Measurements from ENCODE around the gene RNF126.

RNF126 gene

DNA sequence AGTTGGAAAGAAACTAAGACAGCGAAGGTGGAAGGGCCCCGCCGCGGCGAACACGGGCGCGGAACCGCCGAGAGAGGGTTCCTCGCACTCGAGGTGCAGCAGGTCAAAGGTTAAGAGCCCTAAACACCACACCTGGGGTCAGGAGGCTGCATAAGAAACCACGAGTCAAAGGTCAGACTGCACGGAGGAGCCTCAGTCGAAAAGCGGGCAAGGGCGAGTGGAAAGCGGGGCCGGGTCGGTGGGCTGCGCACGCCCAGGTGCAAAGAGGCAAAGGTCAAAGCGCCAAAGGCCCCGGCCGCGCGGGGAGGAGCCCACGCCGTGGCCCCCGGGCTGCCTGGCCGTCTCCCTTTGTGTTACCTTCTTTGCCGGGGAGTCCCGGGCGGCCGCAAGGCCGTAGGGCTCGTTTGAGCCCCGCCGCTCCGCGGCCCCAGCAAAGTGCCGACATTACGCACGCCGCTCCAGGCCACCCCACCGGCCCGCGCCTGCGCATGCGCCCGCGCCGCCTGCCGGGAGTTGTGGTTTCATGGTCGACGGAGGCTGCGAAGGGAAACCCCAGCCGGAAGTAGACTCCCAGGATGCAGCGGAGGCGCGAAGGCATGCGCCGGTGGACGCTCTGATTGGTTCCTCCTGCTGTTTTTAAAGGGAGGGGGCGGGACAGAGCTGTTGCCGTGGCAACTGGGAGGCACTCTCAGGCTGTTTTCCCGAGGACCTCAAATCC lies 29.8 kb downstream of the RNF126 start, which contains the start of gene POLRMT:
TSS of gene POLRMT (minus strand) at position 470 of the 718 bp plus-strand sequence. CDS start at position 445, 25 bp downstream.
- TF ChIP-seq TCF12 (IDR thresholded peaks at IDR 0.05; ENCODE audit: low read depth) (no peak; the same call in 1 of the 2 replicates), CREB1 (IDR thresholded peaks at IDR 0.05; ENCODE audit: low read depth) (0 out of 2 replicates have a peak, but pooled peaks have one; percentile 9), NFIC (IDR thresholded peaks at IDR 0.05) (no peak), FOXM1 (IDR thresholded peaks at IDR 0.05; ENCODE audit: borderline replicate concordance, low read depth) (peak; percentile 59), TAF1 (IDR thresholded peaks at IDR 0.05; ENCODE audit: low read depth) (peak; percentile 43; the same call in 1 of the 2 replicates), ZBTB7A (IDR thresholded peaks at IDR 0.05; ENCODE audit: low read depth) (peak; percentile 55; the same call in 1 of the 2 replicates), YY1 (IDR thresholded peaks at IDR 0.05; ENCODE audit: low read depth) (peak; percentile 65; the same call in 1 of the 2 replicates), EGR1 (IDR thresholded peaks at IDR 0.05) (no peak; the same call in 1 of the 2 replicates), TEAD4 (IDR thresholded peaks at IDR 0.05) (peak; percentile 58)
- TF ChIP-seq, protein P1, sequence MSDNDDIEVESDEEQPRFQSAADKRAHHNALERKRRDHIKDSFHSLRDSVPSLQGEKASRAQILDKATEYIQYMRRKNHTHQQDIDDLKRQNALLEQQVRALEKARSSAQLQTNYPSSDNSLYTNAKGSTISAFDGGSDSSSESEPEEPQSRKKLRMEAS (IDR thresholded peaks at IDR 0.05): peak; percentile 92
- TF ChIP-seq, protein P2, sequence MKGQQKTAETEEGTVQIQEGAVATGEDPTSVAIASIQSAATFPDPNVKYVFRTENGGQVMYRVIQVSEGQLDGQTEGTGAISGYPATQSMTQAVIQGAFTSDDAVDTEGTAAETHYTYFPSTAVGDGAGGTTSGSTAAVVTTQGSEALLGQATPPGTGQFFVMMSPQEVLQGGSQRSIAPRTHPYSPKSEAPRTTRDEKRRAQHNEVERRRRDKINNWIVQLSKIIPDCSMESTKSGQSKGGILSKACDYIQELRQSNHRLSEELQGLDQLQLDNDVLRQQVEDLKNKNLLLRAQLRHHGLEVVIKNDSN (IDR thresholded peaks at IDR 0.05): no peak

DNA sequence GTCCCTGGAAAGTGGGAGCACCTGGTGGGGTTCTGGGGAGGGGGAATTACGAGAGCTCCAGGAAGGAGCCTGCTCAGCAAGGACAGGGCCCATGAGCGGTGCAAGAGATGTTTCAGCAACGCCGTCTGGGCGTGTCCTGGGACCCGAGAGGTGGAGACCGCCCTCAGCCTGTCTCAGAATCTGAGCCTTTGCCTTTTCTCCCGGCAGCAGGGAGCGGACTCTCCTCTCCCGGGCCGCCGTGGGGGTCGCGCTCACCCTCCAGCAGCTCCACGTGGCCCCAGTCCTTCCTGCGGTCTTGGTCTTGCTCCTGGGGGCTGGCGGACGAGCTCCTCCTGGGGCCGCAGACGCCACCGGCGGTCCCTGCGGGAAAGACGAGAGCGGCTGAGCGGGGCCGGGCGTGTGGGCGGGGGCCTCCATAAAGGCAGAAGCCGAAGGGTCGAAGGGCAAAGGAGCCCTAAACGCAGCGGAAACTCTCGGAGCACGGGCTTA lies 30.4 kb downstream of the RNF126 start:
- TF ChIP-seq CREB1 (IDR thresholded peaks at IDR 0.05; ENCODE audit: low read depth): no peak
- no peak; the same call in 1 of the 2 replicates for TF ChIP-seq TCF12 (IDR thresholded peaks at IDR 0.05; ENCODE audit: low read depth)
- no peak for TF ChIP-seq CEBPB (IDR thresholded peaks at IDR 0.05)
- TF ChIP-seq FOXM1 (IDR thresholded peaks at IDR 0.05; ENCODE audit: borderline replicate concordance, low read depth): no peak
- no peak for TF ChIP-seq ZBTB7A (IDR thresholded peaks at IDR 0.05; ENCODE audit: low read depth)
- TF ChIP-seq, protein P3, sequence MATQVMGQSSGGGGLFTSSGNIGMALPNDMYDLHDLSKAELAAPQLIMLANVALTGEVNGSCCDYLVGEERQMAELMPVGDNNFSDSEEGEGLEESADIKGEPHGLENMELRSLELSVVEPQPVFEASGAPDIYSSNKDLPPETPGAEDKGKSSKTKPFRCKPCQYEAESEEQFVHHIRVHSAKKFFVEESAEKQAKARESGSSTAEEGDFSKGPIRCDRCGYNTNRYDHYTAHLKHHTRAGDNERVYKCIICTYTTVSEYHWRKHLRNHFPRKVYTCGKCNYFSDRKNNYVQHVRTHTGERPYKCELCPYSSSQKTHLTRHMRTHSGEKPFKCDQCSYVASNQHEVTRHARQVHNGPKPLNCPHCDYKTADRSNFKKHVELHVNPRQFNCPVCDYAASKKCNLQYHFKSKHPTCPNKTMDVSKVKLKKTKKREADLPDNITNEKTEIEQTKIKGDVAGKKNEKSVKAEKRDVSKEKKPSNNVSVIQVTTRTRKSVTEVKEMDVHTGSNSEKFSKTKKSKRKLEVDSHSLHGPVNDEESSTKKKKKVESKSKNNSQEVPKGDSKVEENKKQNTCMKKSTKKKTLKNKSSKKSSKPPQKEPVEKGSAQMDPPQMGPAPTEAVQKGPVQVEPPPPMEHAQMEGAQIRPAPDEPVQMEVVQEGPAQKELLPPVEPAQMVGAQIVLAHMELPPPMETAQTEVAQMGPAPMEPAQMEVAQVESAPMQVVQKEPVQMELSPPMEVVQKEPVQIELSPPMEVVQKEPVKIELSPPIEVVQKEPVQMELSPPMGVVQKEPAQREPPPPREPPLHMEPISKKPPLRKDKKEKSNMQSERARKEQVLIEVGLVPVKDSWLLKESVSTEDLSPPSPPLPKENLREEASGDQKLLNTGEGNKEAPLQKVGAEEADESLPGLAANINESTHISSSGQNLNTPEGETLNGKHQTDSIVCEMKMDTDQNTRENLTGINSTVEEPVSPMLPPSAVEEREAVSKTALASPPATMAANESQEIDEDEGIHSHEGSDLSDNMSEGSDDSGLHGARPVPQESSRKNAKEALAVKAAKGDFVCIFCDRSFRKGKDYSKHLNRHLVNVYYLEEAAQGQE (IDR thresholded peaks at IDR 0.05; ENCODE audit: low read depth): no peak
- TF ChIP-seq, protein P1 (IDR thresholded peaks at IDR 0.05): peak; percentile 43; the same call in 1 of the 2 replicates

DNA sequence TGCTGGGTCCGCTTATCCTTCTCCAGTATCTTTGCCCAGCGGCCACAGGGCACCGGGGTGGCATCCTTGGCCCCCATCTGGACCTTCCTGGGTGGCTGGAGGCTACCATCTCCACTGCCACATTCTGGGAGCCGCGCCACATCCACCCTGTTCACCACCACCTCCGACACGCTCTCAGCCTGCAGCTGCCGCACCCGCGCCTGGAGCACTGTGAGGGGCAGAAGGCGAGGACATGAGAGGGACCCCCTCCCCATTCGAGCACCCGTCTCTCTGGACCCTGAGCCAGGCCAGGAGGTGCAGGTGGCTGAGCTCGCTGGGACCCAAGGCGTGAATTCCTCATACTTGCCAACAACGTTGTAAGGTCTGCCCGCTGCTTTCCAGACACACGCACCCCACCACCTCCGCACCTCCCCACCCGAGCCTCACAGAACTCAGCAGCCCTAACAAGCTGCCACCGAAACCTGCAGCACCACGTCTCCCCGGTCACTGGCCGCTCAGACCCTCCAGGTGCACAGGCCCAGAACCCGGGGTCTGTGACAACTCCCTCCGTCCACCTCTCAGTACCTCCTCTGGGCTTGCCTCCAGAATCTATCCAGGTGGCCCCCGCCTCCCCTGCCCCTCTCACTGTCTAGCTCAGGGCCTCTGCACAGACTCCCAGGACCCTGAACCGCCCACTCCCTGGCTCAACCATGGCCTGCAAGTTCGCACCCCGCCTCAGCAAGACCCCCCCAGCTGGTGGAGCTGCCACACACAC lies 32.9 kb downstream of the RNF126 start:
- TF ChIP-seq YY1 (IDR thresholded peaks at IDR 0.05; ENCODE audit: low read depth) (no peak), EGR1 (IDR thresholded peaks at IDR 0.05) (no peak), CEBPB (IDR thresholded peaks at IDR 0.05) (no peak), ZBTB7A (IDR thresholded peaks at IDR 0.05; ENCODE audit: low read depth) (no peak; the same call in 1 of the 2 replicates), TAF1 (IDR thresholded peaks at IDR 0.05; ENCODE audit: low read depth) (no peak), FOXM1 (IDR thresholded peaks at IDR 0.05; ENCODE audit: borderline replicate concordance, low read depth) (no peak), TCF12 (IDR thresholded peaks at IDR 0.05; ENCODE audit: low read depth) (no peak), NFIC (IDR thresholded peaks at IDR 0.05) (no peak), EP300 (IDR thresholded peaks at IDR 0.05; ENCODE audit: borderline replicate concordance) (no peak), RAD21 (IDR thresholded peaks at IDR 0.05; ENCODE audit: low read depth) (no peak), TEAD4 (IDR thresholded peaks at IDR 0.05) (no peak)
- TF ChIP-seq, protein P1 (IDR thresholded peaks at IDR 0.05): no peak
- TF ChIP-seq, protein P3 (IDR thresholded peaks at IDR 0.05; ENCODE audit: low read depth): no peak
- TF ChIP-seq, protein P2 (IDR thresholded peaks at IDR 0.05): no peak

DNA sequence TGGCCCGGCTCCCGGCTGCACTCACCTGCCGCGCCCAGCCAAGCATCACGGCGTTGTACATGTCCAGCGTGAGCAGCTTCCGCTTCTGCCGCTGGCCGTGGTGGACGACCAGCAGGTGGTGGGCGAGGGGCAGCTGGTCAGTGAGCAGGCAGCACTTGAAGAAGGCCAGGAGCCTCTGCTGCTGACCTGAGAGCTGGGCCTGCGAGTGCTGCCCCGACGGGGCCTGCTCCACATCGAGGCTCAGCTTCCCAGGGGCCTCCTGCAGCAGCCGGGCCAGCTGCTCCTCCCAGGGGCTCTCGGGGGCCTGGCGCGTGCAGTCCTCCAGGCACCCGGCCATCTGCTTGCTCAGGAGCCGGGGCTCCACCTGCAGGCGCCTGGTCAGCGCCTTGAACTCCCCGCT lies 33.5 kb downstream of the RNF126 start:
- TF ChIP-seq, protein P1 (IDR thresholded peaks at IDR 0.05): peak; percentile 77
- TF ChIP-seq, protein P3 (IDR thresholded peaks at IDR 0.05; ENCODE audit: low read depth): 0 out of 2 replicates have a peak, but pooled peaks have one; percentile 41
- TF ChIP-seq NFIC (IDR thresholded peaks at IDR 0.05) (0 out of 2 replicates have a peak, but pooled peaks have one; percentile 5), TCF12 (IDR thresholded peaks at IDR 0.05; ENCODE audit: low read depth) (peak; percentile 58), ZBTB7A (IDR thresholded peaks at IDR 0.05; ENCODE audit: low read depth) (peak; percentile 48; the same call in 1 of the 2 replicates), EP300 (IDR thresholded peaks at IDR 0.05; ENCODE audit: borderline replicate concordance) (peak; percentile 34; the same call in 1 of the 2 replicates)

Data from Ishikawa (cell line).